ENCODE results near the gene ATP1A1.

DNA sequence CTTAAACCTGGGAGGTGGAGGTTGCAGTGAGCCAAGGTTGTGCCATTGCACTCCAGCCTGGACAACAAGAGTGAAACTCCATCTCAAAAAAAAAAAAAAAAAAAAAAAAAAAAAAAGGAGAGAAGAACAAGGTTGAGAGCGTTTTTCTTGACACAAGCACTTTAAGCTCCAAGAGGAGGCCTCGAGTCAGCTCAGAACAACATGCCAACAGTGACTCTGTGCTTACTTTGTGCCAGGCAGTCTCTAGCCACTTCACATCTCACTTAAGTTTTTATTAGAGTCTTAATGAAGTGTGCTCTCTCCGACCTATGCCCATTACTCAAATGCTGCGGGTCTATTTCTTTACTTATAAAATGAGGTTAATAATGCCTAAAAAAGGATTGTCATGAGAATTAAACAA, 13.0 kb downstream of the ATP1A1 start:
- no peak for TF ChIP-seq SP1 (IDR thresholded peaks at IDR 0.05)
- TF ChIP-seq NFRKB (IDR thresholded peaks at IDR 0.05): no peak
- no peak for TF ChIP-seq FOXM1 (IDR thresholded peaks at IDR 0.05; ENCODE audit: borderline replicate concordance)
- TF ChIP-seq SUZ12 (IDR thresholded peaks at IDR 0.05): no peak
- TF ChIP-seq, protein P1, sequence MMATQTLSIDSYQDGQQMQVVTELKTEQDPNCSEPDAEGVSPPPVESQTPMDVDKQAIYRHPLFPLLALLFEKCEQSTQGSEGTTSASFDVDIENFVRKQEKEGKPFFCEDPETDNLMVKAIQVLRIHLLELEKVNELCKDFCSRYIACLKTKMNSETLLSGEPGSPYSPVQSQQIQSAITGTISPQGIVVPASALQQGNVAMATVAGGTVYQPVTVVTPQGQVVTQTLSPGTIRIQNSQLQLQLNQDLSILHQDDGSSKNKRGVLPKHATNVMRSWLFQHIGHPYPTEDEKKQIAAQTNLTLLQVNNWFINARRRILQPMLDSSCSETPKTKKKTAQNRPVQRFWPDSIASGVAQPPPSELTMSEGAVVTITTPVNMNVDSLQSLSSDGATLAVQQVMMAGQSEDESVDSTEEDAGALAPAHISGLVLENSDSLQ (IDR thresholded peaks at IDR 0.05): no peak
- no peak for TF ChIP-seq TARDBP (IDR thresholded peaks at IDR 0.05)
- TF ChIP-seq ELF4 (IDR thresholded peaks at IDR 0.05): no peak
- no peak for TF ChIP-seq FOXK2 (IDR thresholded peaks at IDR 0.05)
- TF ChIP-seq BHLHE40 (IDR thresholded peaks at IDR 0.05; ENCODE audit: borderline replicate concordance): no peak
- no peak for TF ChIP-seq L3MBTL2 (conservative IDR thresholded peaks at IDR 0.05)
